Astrocyte (in vitro differentiated cells and primary cell): ENCODE data around the gene MUC5AC. TPM values are rescaled to one million over a fixed set of nuclear protein-coding genes. Genes with fewer than 3 reads are reported as not detected.

Experiments
- DNase-seq: peaks from one replicate; pipeline ENCODE4 v3.0.0-alpha.2; 2010; ENCODE audit warnings: low read depth
- FAIRE-seq: peaks from 2 replicates; lab custom pipeline; 2011; peaks lifted over from hg19 to GRCh38; lab: Jason Lieb, UNC
- H2AFZ ChIP-seq: 2 replicates; pipeline ENCODE4 v1.6.0; 2012; ENCODE audit warnings: low read depth, low read length, inconsistent platforms
- H3K27ac ChIP-seq: 2 replicates; pipeline ENCODE4 v1.5.1; 2011; ENCODE audit warnings: low read depth, low read length, inconsistent platforms
- H3K27me3 ChIP-seq: 2 replicates; pipeline ENCODE4 v1.6.0; 2011; ENCODE audit warnings: low read length, inconsistent platforms; ENCODE audit not compliant: insufficient read depth
- H3K36me3 ChIP-seq: 2 replicates; pipeline ENCODE4 v1.5.1; 2011; ENCODE audit warnings: low read length, inconsistent platforms; ENCODE audit not compliant: insufficient read depth
- H3K4me1 ChIP-seq: 2 replicates; pipeline ENCODE4 v1.5.1; 2011; ENCODE audit warnings: low read length, inconsistent platforms; ENCODE audit not compliant: insufficient read depth
- H3K4me2 ChIP-seq: 2 replicates; pipeline ENCODE4 v1.6.0; 2012; ENCODE audit warnings: low read length, inconsistent platforms
- H3K4me3 ChIP-seq: 2 replicates; pipeline ENCODE4 v1.5.1; 2011; ENCODE audit warnings: low read depth, mild to moderate bottlenecking, low read length, inconsistent platforms; ENCODE audit not compliant: insufficient read depth
- H3K79me2 ChIP-seq: 2 replicates; pipeline ENCODE4 v1.6.0; 2012; ENCODE audit warnings: mild to moderate bottlenecking, low read length, inconsistent platforms; ENCODE audit not compliant: insufficient read depth
- H3K9ac ChIP-seq: 2 replicates; pipeline ENCODE4 v1.6.0; 2012; ENCODE audit warnings: mild to moderate bottlenecking, low read length, inconsistent platforms
- H3K9me3 ChIP-seq: 2 replicates; pipeline ENCODE4 v1.5.1; 2012; ENCODE audit warnings: low read depth, mild to moderate bottlenecking, low read length, inconsistent platforms; ENCODE audit not compliant: insufficient read depth
- H4K20me1 ChIP-seq: 2 replicates; pipeline ENCODE4 v1.6.0; 2012; ENCODE audit warnings: low read length, inconsistent platforms; ENCODE audit not compliant: insufficient read depth
- H3K27ac Mint-ChIP-seq: one replicate; pipeline ENCODE4 v1.8.0; 2021; ENCODE audit warnings: mild to moderate bottlenecking, mixed read lengths; ENCODE audit not compliant: unreplicated experiment
- H3K27me3 Mint-ChIP-seq: one replicate; pipeline ENCODE4 v1.8.0; 2021; ENCODE audit warnings: low read depth, mixed read lengths; ENCODE audit not compliant: unreplicated experiment
- H3K36me3 Mint-ChIP-seq: one replicate; pipeline ENCODE4 v1.8.0; 2021; ENCODE audit warnings: low read depth, mixed read lengths; ENCODE audit not compliant: unreplicated experiment
- H3K4me1 Mint-ChIP-seq: one replicate; pipeline ENCODE4 v1.8.0; 2021; ENCODE audit warnings: low read depth, mixed read lengths; ENCODE audit not compliant: unreplicated experiment
- H3K4me3 Mint-ChIP-seq: one replicate; pipeline ENCODE4 v1.8.0; 2021; ENCODE audit warnings: mild to moderate bottlenecking, moderate library complexity, mixed read lengths; ENCODE audit not compliant: unreplicated experiment
- H3K9me3 Mint-ChIP-seq: one replicate; pipeline ENCODE4 v1.8.0; 2021; ENCODE audit warnings: mild to moderate bottlenecking, mixed read lengths; ENCODE audit not compliant: unreplicated experiment
- CTCF ChIP-seq: IDR thresholded peaks from 2 replicates; pipeline ENCODE4 v1.5.1; 2011; ENCODE audit warnings: low read depth, mild to moderate bottlenecking, inconsistent platforms, low read length, moderate library complexity; ENCODE audit not compliant: insufficient read depth
- EZH2 ChIP-seq: IDR thresholded peaks from 2 replicates; pipeline ENCODE4 v1.6.1; 2012; ENCODE audit warnings: mild to moderate bottlenecking, low read length, inconsistent platforms; ENCODE audit not compliant: insufficient read depth
- total RNA-seq: library from RNA; stranded (reverse); gene quantifications from 2 replicates; pipeline ENCODE4 v1.2.1, GENCODE V29; 2021

Gene MUC5AC
- total RNA-seq, 1 donor from 2014 or later = not detected

GRCh38 chr11:1148752-1149180 lies 9.0 kb upstream of the MUC5AC start:
- Histone ChIP-seq H3K36me3 (no peaks in the 10 kb centered on the region), H3K4me2 (no peak overlapping the region), H3K27me3 (no peaks in the 10 kb centered on the region), H4K20me1 (no peaks in the 10 kb centered on the region), H3K4me3 (no peak overlapping the region), H3K4me1 (peaks cover 31% of the 10 kb centered on the region), H3K27ac (no peak overlapping the region), H2AFZ (no peak overlapping the region), H3K9ac (no peak overlapping the region), H3K79me2 (no peaks in the 10 kb centered on the region), H3K9me3 (no peaks in the 10 kb centered on the region)
- peaks cover 5% of the 10 kb centered on the region for H3K9me3 Mint-ChIP-seq
- no peak overlapping the region for H3K4me3 Mint-ChIP-seq
- FAIRE-seq (no peak), DNase-seq (no peak)
- no peaks in the 10 kb centered on the region for H3K4me1 Mint-ChIP-seq
- no peak overlapping the region for H3K27ac Mint-ChIP-seq
- peaks cover 18% of the 10 kb centered on the region for H3K27me3 Mint-ChIP-seq
- no peaks in the 10 kb centered on the region for H3K36me3 Mint-ChIP-seq
- no peak for TF ChIP-seq CTCF
- TF ChIP-seq EZH2 = no peak

GRCh38 chr11:1149545-1149944 lies 8.2 kb upstream of the MUC5AC start:
- no peaks in the 10 kb centered on the region for H3K79me2 ChIP-seq
- H3K4me3 Mint-ChIP-seq = no peak overlapping the region
- no peak for TF ChIP-seq CTCF
- TF ChIP-seq EZH2 = no peak
- H3K27ac Mint-ChIP-seq = no peak overlapping the region
- H2AFZ ChIP-seq = no peak overlapping the region
- no peaks in the 10 kb centered on the region for H3K9me3 Mint-ChIP-seq
- no peak overlapping the region for H3K27ac ChIP-seq
- no peaks in the 10 kb centered on the region for H4K20me1 ChIP-seq
- H3K9ac ChIP-seq = no peak overlapping the region
- no peaks in the 10 kb centered on the region for H3K4me1 Mint-ChIP-seq
- no peak for DNase-seq
- H3K36me3 ChIP-seq = no peaks in the 10 kb centered on the region
- FAIRE-seq = no peak
- H3K4me1 ChIP-seq = peaks cover 36% of the 10 kb centered on the region
- no peak overlapping the region for H3K4me3 ChIP-seq
- no peaks in the 10 kb centered on the region for H3K36me3 Mint-ChIP-seq
- peaks cover 15% of the 10 kb centered on the region for H3K27me3 Mint-ChIP-seq
- H3K27me3 ChIP-seq = no peaks in the 10 kb centered on the region
- H3K4me2 ChIP-seq = no peak overlapping the region
- H3K9me3 ChIP-seq = no peaks in the 10 kb centered on the region

GRCh38 chr11:1150116-1150515 lies 7.6 kb upstream of the MUC5AC start:
- no peak overlapping the region for H3K4me3 Mint-ChIP-seq
- H4K20me1 ChIP-seq = no peaks in the 10 kb centered on the region
- no peaks in the 10 kb centered on the region for H3K4me1 Mint-ChIP-seq
- H3K27ac ChIP-seq = no peak overlapping the region
- no peak overlapping the region for H3K27ac Mint-ChIP-seq
- peaks cover 36% of the 10 kb centered on the region for H3K4me1 ChIP-seq
- DNase-seq (no peak), FAIRE-seq (no peak)
- H3K9me3 ChIP-seq = no peaks in the 10 kb centered on the region
- H3K27me3 Mint-ChIP-seq = peaks cover 15% of the 10 kb centered on the region
- H3K27me3 ChIP-seq = no peaks in the 10 kb centered on the region
- H3K9ac ChIP-seq = no peak overlapping the region
- no peak overlapping the region for H3K4me3 ChIP-seq
- no peaks in the 10 kb centered on the region for H3K9me3 Mint-ChIP-seq
- no peaks in the 10 kb centered on the region for H3K79me2 ChIP-seq
- no peaks in the 10 kb centered on the region for H3K36me3 ChIP-seq
- TF ChIP-seq EZH2 (no peak), CTCF (no peak)
- H2AFZ ChIP-seq = no peak overlapping the region
- H3K36me3 Mint-ChIP-seq = no peaks in the 10 kb centered on the region
- no peak overlapping the region for H3K4me2 ChIP-seq
